ENCODE data around the gene VPS72. TPM values are rescaled to one million over a fixed set of nuclear protein-coding genes. Genes with fewer than 3 reads are reported as not detected.

VPS72 gene
- total and polyA plus RNA-seq, 10 of the 15 experiments (the other 5 are each of a cell fraction or from before 2014, with no cell fraction given), result 6.7 to 77.8 (median 58.1) TPM

- TF ChIP-seq CEBPZ (IDR thresholded peaks at IDR 0.05; ENCODE audit: low read depth, low read length) (peak; percentile 74), MXI1 (IDR thresholded peaks at IDR 0.05; ENCODE audit: low read depth, low read length) (peak; percentile 76), CHD4 (IDR thresholded peaks at IDR 0.05) (no peak), YBX1 (IDR thresholded peaks at IDR 0.05) (no peak), RB1 (IDR thresholded peaks at IDR 0.05; ENCODE audit: borderline replicate concordance) (peak; percentile 81; the same call in 1 of the 2 replicates), TAF1 (IDR thresholded peaks at IDR 0.05; ENCODE audit: borderline replicate concordance, low read depth, low read length) (peak; percentile 94), PKNOX1 (IDR thresholded peaks at IDR 0.05) (no peak), GATAD2B (conservative IDR thresholded peaks at IDR 0.05; ENCODE audit: low read depth) (peak; percentile 63; the same call in 1 of the 2 replicates), KAT2A (conservative IDR thresholded peaks at IDR 0.05; ENCODE audit: control insufficient read depth, low read depth, low read length) (no peak), ESRRA (IDR thresholded peaks at IDR 0.05; ENCODE audit: low read length) (no peak), FOXK2 (IDR thresholded peaks at IDR 0.05) (0 out of 2 replicates have a peak, but pooled peaks have one; percentile 42), ZNF687 (IDR thresholded peaks at IDR 0.05) (peak; percentile 11; the same call in 1 of the 2 replicates), SIX5 (IDR thresholded peaks at IDR 0.05; ENCODE audit: low read depth, low read length, severe bottlenecking) (peak; percentile 56), IRF5 (IDR thresholded peaks at IDR 0.05; ENCODE audit: borderline replicate concordance) (no peak), REST (IDR thresholded peaks at IDR 0.05; ENCODE audit: low read depth, low read length) (no peak)
These were observed at the start of gene VPS72 (continued) for GRCh38 chr1:151189637-151190445.
